ENCODE data around the gene TBC1D16.

TBC1D16 gene

GRCh38 chr17:79907217-79907715 is 128.4 kb downstream of the TBC1D16 start:
- Histone ChIP-seq H3K27me3 (peaks cover 0 to 77% of the 10 kb centered on the region in 2 donors), H3K27ac (no peak overlapping the region), H3K4me3 (no peak overlapping the region), H3K9me3 (no peaks in the 10 kb centered on the region), H3K36me3 (no peaks in the 10 kb centered on the region), H3K4me1 (no peaks in the 10 kb centered on the region)
- no peak for DNase-seq
- intact Hi-C loops (cut with DNase I; ENCODE audit: low total_unique reads) = no loop called here
- no peak for TF ChIP-seq CTCF (IDR thresholded peaks at IDR 0.05)

GRCh38 chr17:79905832-79906231 is 129.8 kb downstream of the TBC1D16 start:
- peak in 1 of 2 donors; percentile 53 for DNase-seq
- Histone ChIP-seq H3K9me3 (no peaks in the 10 kb centered on the region), H3K27ac (no peak overlapping the region), H3K4me1 (no peaks in the 10 kb centered on the region), H3K4me3 (no peak overlapping the region), H3K36me3 (no peaks in the 10 kb centered on the region), H3K27me3 (peaks cover 0 to 78% of the 10 kb centered on the region in 2 donors)
- no peak for TF ChIP-seq CTCF (IDR thresholded peaks at IDR 0.05)
- intact Hi-C loops (cut with DNase I; ENCODE audit: low total_unique reads) = no loop called here

- Histone ChIP-seq H3K4me3 (no peak overlapping the region), H3K4me1 (no peaks in the 10 kb centered on the region), H3K27ac (no peak overlapping the region), H3K36me3 (no peaks in the 10 kb centered on the region), H3K9me3 (peaks cover 0 to 1% (median 0%) of the 10 kb centered on the region in 3 donors), H3K27me3 (peaks cover 0 to 78% of the 10 kb centered on the region in 2 donors)
- peak in 1 of 2 donors; percentile 27 for DNase-seq
- intact Hi-C loops (cut with DNase I; ENCODE audit: low total_unique reads) = no loop called here
- no peak for TF ChIP-seq CTCF (IDR thresholded peaks at IDR 0.05)
Observed at GRCh38 chr17:79904865-79905264, 130.8 kb downstream of the TBC1D16 start.

- peaks cover 0 to 8% (median 7%) of the 10 kb centered on the region in 3 donors for H3K9me3 ChIP-seq
- peaks cover 0 to 74% of the 10 kb centered on the region in 2 donors for H3K27me3 ChIP-seq
- H3K4me3 ChIP-seq = no peak overlapping the region
- DNase-seq = peak in 1 of 2 donors; percentile 24
- intact Hi-C loops (cut with DNase I; ENCODE audit: low total_unique reads) = no loop called here
- no peak overlapping the region for H3K27ac ChIP-seq
- TF ChIP-seq CTCF (IDR thresholded peaks at IDR 0.05) = no peak
- no peaks in the 10 kb centered on the region for H3K4me1 ChIP-seq
- no peaks in the 10 kb centered on the region for H3K36me3 ChIP-seq
Observed at GRCh38 chr17:79902146-79902791, 133.4 kb downstream of the TBC1D16 start.

GRCh38 chr17:79901131-79901530 is 134.5 kb downstream of the TBC1D16 start:
- no peaks in the 10 kb centered on the region for H3K36me3 ChIP-seq
- peaks cover 0 to 69% of the 10 kb centered on the region in 2 donors for H3K27me3 ChIP-seq
- peak in 1 of 2 donors; percentile 42 for DNase-seq
- H3K4me3 ChIP-seq = no peak overlapping the region
- TF ChIP-seq CTCF (IDR thresholded peaks at IDR 0.05) = no peak
- intact Hi-C loops (cut with DNase I; ENCODE audit: low total_unique reads) = no loop called here
- H3K27ac ChIP-seq = no peak overlapping the region
- no peaks in the 10 kb centered on the region for H3K4me1 ChIP-seq
- peaks cover 0 to 8% (median 7%) of the 10 kb centered on the region in 3 donors for H3K9me3 ChIP-seq
